Activated CD8-positive, alpha-beta memory T cell treated with anti-CD3 and anti-CD28 coated beads for 36 hours (primary cell): ENCODE results near the gene SIMC1. TPM values are rescaled to one million over a fixed set of nuclear protein-coding genes. Genes with fewer than 3 reads are reported as not detected.
"Not testable (repeated sequence)": the region's sequence is repeated elsewhere in the genome, so short reads cannot be mapped to it uniquely, and the experiment has no call there.

Experiments used
- CTCF ChIA-PET: fragments of 350-600 bp; sonication (Branson Sonifier 250); formaldehyde crosslinking; loops from one replicate; lab custom pipeline; 2021; ENCODE audit warnings: antibody characterized with exemption; lab: Charles Lee
- POLR2A ChIA-PET: fragments of 350-600 bp; sonication (Branson Sonifier 250); formaldehyde crosslinking; loops from one replicate; lab custom pipeline; 2021; ENCODE audit warnings: antibody characterized with exemption; lab: Charles Lee
- total RNA-seq, 2 experiments: library from RNA; stranded (reverse); gene quantifications; one replicate each; pipeline ENCODE4 v1.2.3, GENCODE V29; 2021

Gene SIMC1
- total RNA-seq, 2 experiments from 2014 or later, result 22.5 to 24.5 TPM

- POLR2A ChIA-PET, CTCF ChIA-PET: not testable (repeated sequence)
Measured at GRCh38 chr5:176203535-176203934, 34.7 kb upstream of the SIMC1 start.

GRCh38 chr5:176214466-176215021 lies 23.7 kb upstream of the SIMC1 start:
- POLR2A ChIA-PET, CTCF ChIA-PET: not testable (repeated sequence)

GRCh38 chr5:176216393-176216916 lies 21.8 kb upstream of the SIMC1 start:
- CTCF ChIA-PET, POLR2A ChIA-PET: not testable (repeated sequence)

- CTCF ChIA-PET, result not testable (repeated sequence)
Measured at GRCh38 chr5:176217188-176217729, 21.0 kb upstream of the SIMC1 start.

GRCh38 chr5:176217764-176218163 lies 20.5 kb upstream of the SIMC1 start:
- POLR2A ChIA-PET, CTCF ChIA-PET: not testable (repeated sequence)

More at GRCh38 chr5:176217188-176217729, 21.0 kb upstream of the SIMC1 start:
- POLR2A ChIA-PET, result not testable (repeated sequence)

GRCh38 chr5:176222006-176222405 lies 16.2 kb upstream of the SIMC1 start:
- CTCF ChIA-PET, result not testable (repeated sequence)

GRCh38 chr5:176228358-176228757 lies 9.9 kb upstream of the SIMC1 start:
- POLR2A ChIA-PET, CTCF ChIA-PET: not testable (repeated sequence)

More at GRCh38 chr5:176222006-176222405, 16.2 kb upstream of the SIMC1 start:
- POLR2A ChIA-PET, result not testable (repeated sequence)

- CTCF ChIA-PET, result interaction anchor here (0.7 kb wide), 1 partner anchor 94 kb away, joined by 3 read pairs; no protein-coding TSS in a partner anchor
- POLR2A ChIA-PET, result not testable (repeated sequence)
Measured at GRCh38 chr5:176233253-176233652, 5.0 kb upstream of the SIMC1 start.

GRCh38 chr5:176235155-176235554 lies 3.1 kb upstream of the SIMC1 start:
- POLR2A ChIA-PET, CTCF ChIA-PET: not testable (repeated sequence)

GRCh38 chr5:176238645-176239283 lies 540 bp downstream of the SIMC1 start:
- POLR2A ChIA-PET, CTCF ChIA-PET: not testable (repeated sequence)

- POLR2A ChIA-PET, CTCF ChIA-PET: not testable (repeated sequence)
Measured at GRCh38 chr5:176239304-176239703, 1.1 kb downstream of the SIMC1 start.

GRCh38 chr5:176244318-176244717 lies 6.1 kb downstream of the SIMC1 start:
- CTCF ChIA-PET, result not testable (repeated sequence)

GRCh38 chr5:176245074-176245473 lies 6.8 kb downstream of the SIMC1 start:
- CTCF ChIA-PET, POLR2A ChIA-PET: not testable (repeated sequence)

More at GRCh38 chr5:176244318-176244717, 6.1 kb downstream of the SIMC1 start:
- POLR2A ChIA-PET, result not testable (repeated sequence)

GRCh38 chr5:176245489-176245888 lies 7.3 kb downstream of the SIMC1 start:
- CTCF ChIA-PET, POLR2A ChIA-PET: not testable (repeated sequence)

- CTCF ChIA-PET, POLR2A ChIA-PET: not testable (repeated sequence)
Measured at GRCh38 chr5:176250691-176251090, 12.5 kb downstream of the SIMC1 start.

- POLR2A ChIA-PET, CTCF ChIA-PET: not testable (repeated sequence)
Measured at GRCh38 chr5:176252171-176252570, 13.9 kb downstream of the SIMC1 start.

- POLR2A ChIA-PET, CTCF ChIA-PET: not testable (repeated sequence)
Measured at GRCh38 chr5:176253370-176254065, 15.3 kb downstream of the SIMC1 start.

GRCh38 chr5:176254066-176254393 lies 15.8 kb downstream of the SIMC1 start:
- POLR2A ChIA-PET, CTCF ChIA-PET: not testable (repeated sequence)

GRCh38 chr5:176257871-176258505 lies 19.8 kb downstream of the SIMC1 start:
- POLR2A ChIA-PET, CTCF ChIA-PET: not testable (repeated sequence)

GRCh38 chr5:176260682-176261081 lies 22.5 kb downstream of the SIMC1 start:
- POLR2A ChIA-PET, CTCF ChIA-PET: not testable (repeated sequence)
